ENCODE data around the gene LIPK.
A peak's percentile ranks its signal among the peaks of the same experiment; 100 is the strongest.
"Not testable (repeated sequence)": the region's sequence is repeated elsewhere in the genome, so short reads cannot be mapped to it uniquely, and the experiment has no call there.

LIPK gene

DNA sequence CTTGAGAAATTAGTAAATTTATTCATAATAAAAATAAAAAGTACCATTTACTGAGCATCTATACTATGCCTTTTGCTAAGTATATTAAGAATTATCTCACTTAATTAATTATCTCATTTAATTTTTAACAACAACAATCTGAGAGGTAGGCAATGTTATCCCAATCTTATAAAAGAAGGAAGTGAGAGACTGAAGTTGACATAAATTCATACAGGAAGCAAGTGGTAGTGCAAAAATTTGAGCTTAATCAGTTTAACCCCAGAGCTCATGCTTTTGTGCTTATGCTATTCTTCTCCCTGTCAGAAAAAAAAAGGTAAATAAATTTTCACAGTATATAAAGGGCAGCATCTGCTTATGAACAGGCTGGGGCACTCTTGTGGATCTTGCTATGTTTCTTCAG lies 44.5 kb upstream of the LIPK start:
- Mint-ChIP-seq H3K4me3 (no peak overlapping the region), H3K27me3 (ENCODE audit: low read depth) (peaks cover 5% of the 10 kb centered on the region), H3K9me3 (no peaks in the 10 kb centered on the region), H3K27ac (no peak overlapping the region), H3K4me1 (no peaks in the 10 kb centered on the region), H3K36me3 (ENCODE audit: low read depth) (no peaks in the 10 kb centered on the region)
- TF ChIP-seq, protein P1, sequence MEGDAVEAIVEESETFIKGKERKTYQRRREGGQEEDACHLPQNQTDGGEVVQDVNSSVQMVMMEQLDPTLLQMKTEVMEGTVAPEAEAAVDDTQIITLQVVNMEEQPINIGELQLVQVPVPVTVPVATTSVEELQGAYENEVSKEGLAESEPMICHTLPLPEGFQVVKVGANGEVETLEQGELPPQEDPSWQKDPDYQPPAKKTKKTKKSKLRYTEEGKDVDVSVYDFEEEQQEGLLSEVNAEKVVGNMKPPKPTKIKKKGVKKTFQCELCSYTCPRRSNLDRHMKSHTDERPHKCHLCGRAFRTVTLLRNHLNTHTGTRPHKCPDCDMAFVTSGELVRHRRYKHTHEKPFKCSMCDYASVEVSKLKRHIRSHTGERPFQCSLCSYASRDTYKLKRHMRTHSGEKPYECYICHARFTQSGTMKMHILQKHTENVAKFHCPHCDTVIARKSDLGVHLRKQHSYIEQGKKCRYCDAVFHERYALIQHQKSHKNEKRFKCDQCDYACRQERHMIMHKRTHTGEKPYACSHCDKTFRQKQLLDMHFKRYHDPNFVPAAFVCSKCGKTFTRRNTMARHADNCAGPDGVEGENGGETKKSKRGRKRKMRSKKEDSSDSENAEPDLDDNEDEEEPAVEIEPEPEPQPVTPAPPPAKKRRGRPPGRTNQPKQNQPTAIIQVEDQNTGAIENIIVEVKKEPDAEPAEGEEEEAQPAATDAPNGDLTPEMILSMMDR (IDR thresholded peaks at IDR 0.05; ENCODE audit: unreplicated experiment in 3 of 3): no peak

DNA sequence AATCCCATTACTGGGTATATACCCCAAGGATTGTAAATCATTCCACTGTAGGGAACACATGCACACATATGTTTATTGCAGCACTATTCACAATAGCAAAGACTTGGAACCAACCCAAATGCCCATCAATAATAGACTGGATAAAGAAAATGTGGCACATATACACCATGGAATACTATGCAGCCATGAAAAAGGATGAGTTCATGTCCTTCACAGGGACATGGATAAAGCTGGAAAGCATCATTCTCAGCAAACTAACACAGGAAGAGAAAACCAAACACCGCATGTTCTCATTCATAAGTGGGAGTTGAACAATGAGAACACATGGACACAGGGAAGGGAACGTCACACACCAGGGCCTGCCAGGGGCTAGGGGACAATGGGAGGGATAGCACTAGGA lies 42.9 kb upstream of the LIPK start:
- H3K4me1 Mint-ChIP-seq; H3K9me3 Mint-ChIP-seq; H3K27me3 Mint-ChIP-seq (ENCODE audit: low read depth); H3K27ac Mint-ChIP-seq; H3K36me3 Mint-ChIP-seq (ENCODE audit: low read depth): not testable (repeated sequence)
- H3K4me3 Mint-ChIP-seq: peak overlapping the region in 1 of 3 experiments; percentile 18

DNA sequence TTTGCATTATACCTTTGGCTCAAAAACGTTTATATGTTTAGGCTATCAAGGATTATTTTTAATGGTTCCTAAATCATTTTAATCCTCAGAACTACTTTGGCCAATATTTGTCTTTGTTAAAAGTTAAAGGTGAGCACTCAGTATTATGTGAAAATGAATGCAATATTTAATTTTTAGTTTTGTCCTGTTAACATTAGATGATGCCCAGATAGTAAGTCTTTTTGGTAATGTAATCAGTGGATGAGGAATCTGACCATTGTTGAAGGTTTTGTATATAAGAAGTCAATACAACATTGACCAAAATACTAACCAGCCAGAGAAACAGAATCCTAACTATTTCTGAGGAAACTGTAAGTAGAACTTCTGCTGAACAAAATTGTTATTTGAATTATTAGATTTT lies 41.9 kb upstream of the LIPK start, which contains the start of gene LIPF:
LIPF (plus strand) TSS at position 301 of the 400 bp plus-strand sequence. CDS start 2,856 bp downstream, outside the sequence.
- no peak within 1 kb of the TSS for H3K27ac Mint-ChIP-seq
- peaks cover 5% of the 10 kb centered on the region for H3K27me3 Mint-ChIP-seq (ENCODE audit: low read depth)
- H3K36me3 Mint-ChIP-seq (ENCODE audit: low read depth): no peaks in the 10 kb centered on the region
- TF ChIP-seq, protein P1 (IDR thresholded peaks at IDR 0.05; ENCODE audit: unreplicated experiment in 3 of 3): no peak
- H3K4me1 Mint-ChIP-seq: no peaks in the 10 kb centered on the region
- peak within 1 kb of the TSS in 1 of 3 experiments; percentile 18 for H3K4me3 Mint-ChIP-seq
- H3K9me3 Mint-ChIP-seq: no peaks in the 10 kb centered on the region

DNA sequence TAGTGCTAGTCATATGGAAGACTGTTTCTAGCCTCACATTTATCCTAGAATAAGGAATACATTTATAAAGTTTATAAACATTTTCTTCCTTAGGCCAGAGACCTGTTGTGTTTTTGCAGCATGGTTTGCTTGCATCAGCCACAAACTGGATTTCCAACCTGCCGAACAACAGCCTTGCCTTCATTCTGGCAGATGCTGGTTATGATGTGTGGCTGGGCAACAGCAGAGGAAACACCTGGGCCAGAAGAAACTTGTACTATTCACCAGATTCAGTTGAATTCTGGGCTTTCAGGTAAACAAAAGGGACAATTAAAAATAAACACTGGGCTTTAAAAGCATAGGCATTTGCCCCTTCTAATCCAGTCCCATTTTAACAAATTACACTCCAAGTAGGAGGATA lies 37.6 kb upstream of the LIPK start:
- Mint-ChIP-seq H3K27ac (no peak overlapping the region), H3K36me3 (ENCODE audit: low read depth) (no peaks in the 10 kb centered on the region), H3K27me3 (ENCODE audit: low read depth) (no peaks in the 10 kb centered on the region), H3K4me1 (no peaks in the 10 kb centered on the region), H3K9me3 (no peaks in the 10 kb centered on the region), H3K4me3 (no peak overlapping the region)
- TF ChIP-seq, protein P1 (IDR thresholded peaks at IDR 0.05; ENCODE audit: unreplicated experiment in 3 of 3): no peak

DNA sequence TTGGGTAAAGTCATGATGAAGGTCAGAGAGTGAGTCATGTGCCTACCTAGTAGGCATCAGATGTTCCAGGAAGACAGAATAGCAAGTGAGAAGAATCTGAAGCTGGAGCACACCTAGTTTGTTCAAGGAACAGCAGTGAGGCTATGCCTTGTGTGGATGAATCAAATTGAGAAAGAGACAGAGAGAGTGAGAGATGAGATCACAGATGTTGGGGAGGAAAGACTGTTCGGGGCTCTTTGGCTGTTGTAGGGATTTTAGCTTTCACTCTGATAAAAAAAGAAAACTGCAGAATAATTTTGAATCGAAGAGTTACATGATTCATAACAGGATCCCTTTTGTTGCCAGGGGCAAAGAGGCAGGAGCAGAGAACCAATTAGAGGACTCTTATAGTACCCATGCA lies 35.6 kb upstream of the LIPK start:
- Mint-ChIP-seq H3K36me3 (ENCODE audit: low read depth) (no peaks in the 10 kb centered on the region), H3K27me3 (ENCODE audit: low read depth) (no peaks in the 10 kb centered on the region)
- TF ChIP-seq, protein P1 (IDR thresholded peaks at IDR 0.05; ENCODE audit: unreplicated experiment in 3 of 3): no peak

DNA sequence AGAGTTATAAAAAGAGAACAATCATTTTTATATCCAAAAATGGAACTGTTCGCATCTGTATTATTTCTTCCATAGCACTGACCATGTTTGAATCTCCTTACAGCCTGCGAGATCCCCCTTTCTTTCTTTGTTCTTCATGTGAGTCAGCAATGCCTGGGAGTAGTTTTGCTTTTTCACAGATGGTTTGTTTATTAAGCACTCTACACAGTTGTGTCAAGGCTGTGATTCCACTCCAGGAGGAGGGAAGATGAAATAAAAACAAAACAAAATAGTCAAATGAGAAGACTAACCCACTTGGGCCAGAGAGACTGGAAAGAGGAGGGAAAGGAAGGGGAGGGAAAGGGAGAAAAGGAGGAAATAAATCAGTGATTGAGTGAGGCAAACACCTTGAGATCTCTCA lies 34.0 kb upstream of the LIPK start:
- no peaks in the 10 kb centered on the region for H3K9me3 Mint-ChIP-seq
- no peaks in the 10 kb centered on the region for H3K27me3 Mint-ChIP-seq (ENCODE audit: low read depth)

More for the DNA sequence above, 35.6 kb upstream of the LIPK start:
- Mint-ChIP-seq H3K4me1 (no peaks in the 10 kb centered on the region), H3K9me3 (no peaks in the 10 kb centered on the region), H3K4me3 (no peak overlapping the region), H3K27ac (no peak overlapping the region)

More for the DNA sequence above, 34.0 kb upstream of the LIPK start:
- H3K4me1 Mint-ChIP-seq: no peaks in the 10 kb centered on the region
- H3K4me3 Mint-ChIP-seq: no peak overlapping the region
- peak overlapping the region in 2 of 3 experiments; percentile 22 to 74 for H3K27ac Mint-ChIP-seq
- TF ChIP-seq, protein P1 (IDR thresholded peaks at IDR 0.05; ENCODE audit: unreplicated experiment in 3 of 3): no peak
- no peaks in the 10 kb centered on the region for H3K36me3 Mint-ChIP-seq (ENCODE audit: low read depth)

Measured in nephron (organoid).